LNCaP clone FGC (cell line): Measurements from ENCODE around the gene PI4K2B.
"Not testable (repeated sequence)": the region's sequence is repeated elsewhere in the genome, so short reads cannot be mapped to it uniquely, and the experiment has no call there.

Source experiments
- DNase-seq: peaks from one replicate; pipeline ENCODE4 v3.0.0-alpha.2; 2011; ENCODE audit warnings: low read depth
- H3K4me3 ChIP-seq: 2 replicates; pipeline ENCODE4 v1.5.1; 2011; ENCODE audit warnings: mild to moderate bottlenecking, low read depth, low read length, control low read depth
- CTCF ChIP-seq: IDR thresholded peaks from 2 replicates; pipeline ENCODE4 v1.5.1; 2012; ENCODE audit warnings: mild to moderate bottlenecking; ENCODE audit not compliant: control insufficient read depth, insufficient read depth; ENCODE audit errors: extremely low read depth

PI4K2B gene

GRCh38 chr4:25233194-25233593 lies 639 bp upstream of the PI4K2B start:
- DNase-seq = no peak
- H3K4me3 ChIP-seq = peak overlapping the region; percentile 57

GRCh38 chr4:25234390-25235370 lies 847 bp downstream of the PI4K2B start:
- peak overlapping the region; percentile 90 for H3K4me3 ChIP-seq
- peak; percentile 69 for DNase-seq
- TF ChIP-seq CTCF = peak; percentile 26; the same call in 1 of the 2 replicates

More at GRCh38 chr4:25233194-25233593, 639 bp upstream of the PI4K2B start:
- no peak for TF ChIP-seq CTCF

GRCh38 chr4:25235401-25235800 lies 1.6 kb downstream of the PI4K2B start:
- no peak for DNase-seq
- peak overlapping the region; percentile 90 for H3K4me3 ChIP-seq
- no peak for TF ChIP-seq CTCF

- peak overlapping the region; percentile 90 for H3K4me3 ChIP-seq
- not testable (repeated sequence) for DNase-seq
Observed at GRCh38 chr4:25236030-25236429, 2.2 kb downstream of the PI4K2B start.

- DNase-seq = no peak
- H3K4me3 ChIP-seq = no peak overlapping the region
- no peak for TF ChIP-seq CTCF
Observed at GRCh38 chr4:25236971-25237370, 3.1 kb downstream of the PI4K2B start.

DNA sequence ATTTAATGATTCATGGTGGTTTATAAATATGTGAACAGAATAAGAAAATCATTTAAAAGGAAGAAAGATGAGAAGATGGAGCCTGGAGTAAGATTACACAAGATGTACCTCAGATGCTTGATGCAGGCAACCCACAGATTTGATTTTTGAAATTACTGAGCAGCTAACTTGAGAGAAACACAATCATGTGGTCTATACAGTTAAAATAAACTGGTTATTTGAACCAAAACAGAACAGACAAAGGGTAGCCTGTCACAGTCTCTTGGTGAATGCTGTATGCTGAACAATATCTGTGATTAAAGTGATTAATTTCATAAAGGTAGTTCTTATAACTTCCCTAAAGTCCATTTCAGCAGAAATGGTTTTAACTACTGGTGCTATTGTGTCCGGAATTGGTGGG lies 4.2 kb downstream of the PI4K2B start:
- DNase-seq = no peak
- no peak overlapping the region for H3K4me3 ChIP-seq
- TF ChIP-seq CTCF = no peak

GRCh38 chr4:25239528-25239927 lies 5.7 kb downstream of the PI4K2B start:
- DNase-seq, H3K4me3 ChIP-seq: not testable (repeated sequence)

DNA sequence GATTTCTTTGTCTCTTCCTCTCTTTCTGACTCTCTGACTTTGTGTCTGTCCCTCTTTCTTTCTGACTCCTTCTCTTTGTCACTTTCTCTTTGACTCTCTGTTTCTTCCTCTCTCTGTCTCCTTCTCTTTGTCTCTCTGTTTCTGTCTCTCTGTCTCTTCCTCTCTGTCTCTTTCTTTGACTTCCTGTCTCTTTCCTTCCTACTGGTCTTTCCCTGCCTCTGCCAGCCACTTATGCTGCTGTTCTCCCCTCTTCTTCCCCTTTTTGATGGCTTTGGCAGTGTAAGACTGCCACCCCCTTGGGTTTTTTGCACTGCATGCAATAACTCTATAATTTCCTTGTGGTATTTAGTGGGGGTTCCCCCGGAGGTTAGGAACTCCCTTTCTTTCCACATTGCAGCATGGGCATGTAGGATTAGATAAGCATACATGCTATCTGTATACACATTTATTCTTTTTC lies 6.9 kb downstream of the PI4K2B start:
- not testable (repeated sequence) for DNase-seq, H3K4me3 ChIP-seq

GRCh38 chr4:25242195-25242594 lies 8.4 kb downstream of the PI4K2B start:
- H3K4me3 ChIP-seq, DNase-seq: not testable (repeated sequence)
